Endothelial cell of umbilical vein (primary cell): ENCODE data around the gene NRP2. TPM values are rescaled to one million over a fixed set of nuclear protein-coding genes. Genes with fewer than 3 reads are reported as not detected.

ENCODE experiments used
- BruUV-seq: library from RNA; stranded (reverse); fragments of 400-500 nt; replicated peaks from 2 replicates; lab custom pipeline; 2021; lab: Mats Ljungman, UMichigan
- CTCF ChIA-PET: fragments of 300-600, 350-600 bp; sonication (Branson Sonifier 250); formaldehyde crosslinking; loops from one replicate; lab custom pipeline; 2021; ENCODE audit warnings: antibody characterized with exemption, inconsistent platforms; lab: Charles Lee
- POLR2A ChIA-PET: fragments of 300-600, 350-600 bp; sonication (Branson Sonifier 250); formaldehyde crosslinking; loops from one replicate; lab custom pipeline; 2021; ENCODE audit warnings: antibody characterized with exemption, inconsistent platforms; lab: Charles Lee
- DNase-seq: peaks from one replicate; pipeline ENCODE4 v3.0.0-alpha.2; 2011; ENCODE audit warnings: low read depth, low spot score
- FAIRE-seq: peaks from 2 replicates; lab custom pipeline; 2011; peaks lifted over from hg19 to GRCh38; lab: Jason Lieb, UNC
- H2AFZ ChIP-seq: 2 replicates; pipeline ENCODE4 v1.6.0; 2012; ENCODE audit warnings: low read depth, low read length, control low read depth, inconsistent platforms
- H3K27ac ChIP-seq: 2 replicates; pipeline ENCODE4 v1.5.1; 2011; ENCODE audit warnings: low read depth, mild to moderate bottlenecking, control low read depth, low read length, moderate library complexity; ENCODE audit not compliant: insufficient read depth
- H3K27me3 ChIP-seq, 2 experiments: 2 replicates each; pipeline versions ENCODE4 v1.6.0 to v1.6.1; 2011; ENCODE audit warnings: low read length in 2 of 2, mixed read lengths in 1 of 2; ENCODE audit not compliant: control insufficient read depth in 2 of 2, insufficient read depth in 2 of 2
- H3K36me3 ChIP-seq, 2 experiments: 2 replicates in 1 of 2; 3 replicates in 1 of 2; pipeline ENCODE4 v1.5.1; 2011; ENCODE audit warnings: low read length in 2 of 2, mild to moderate bottlenecking in 1 of 2, moderate library complexity in 1 of 2; ENCODE audit not compliant: control insufficient read depth in 2 of 2, insufficient read depth in 2 of 2; ENCODE audit errors: extremely low read depth in 1 of 2
- H3K4me1 ChIP-seq: 3 replicates; pipeline ENCODE4 v1.5.1; 2011; ENCODE audit warnings: mild to moderate bottlenecking, low read length; ENCODE audit not compliant: control insufficient read depth, insufficient read depth; ENCODE audit errors: extremely low read depth
- H3K4me2 ChIP-seq: 2 replicates; pipeline ENCODE4 v1.6.1; 2011; ENCODE audit warnings: low read length, control low read depth, mixed read lengths; ENCODE audit not compliant: insufficient read depth
- H3K4me3 ChIP-seq, 3 experiments: fragments of 200-600 bp in 1 of 3; sonication (generic), shearing (Covaris generic) in 1 of 3; replicated peaks in 1 of 3; 2 replicates each; pipeline ENCODE4 v1.5.1; 2011 to 2016; ENCODE audit warnings: control low read depth in 3 of 3, low read length in 3 of 3, mild to moderate bottlenecking in 2 of 3, inconsistent platforms in 1 of 3, low read depth in 1 of 3, moderate library complexity in 1 of 3; ENCODE audit not compliant: insufficient read depth in 1 of 3
- H3K79me2 ChIP-seq: 2 replicates; pipeline ENCODE4 v1.6.0; 2012; ENCODE audit warnings: low read length, inconsistent platforms; ENCODE audit not compliant: control insufficient read depth, insufficient read depth
- H3K9ac ChIP-seq: replicated peaks from 2 replicates; pipeline ENCODE3; 2011; ENCODE audit warnings: low read length, control low read depth; ENCODE audit not compliant: insufficient read depth; ENCODE audit errors: extremely low read depth
- H3K9me1 ChIP-seq: replicated peaks from 3 replicates; pipeline ENCODE4 v1.6.0; 2011; ENCODE audit warnings: mild to moderate bottlenecking, low read length; ENCODE audit not compliant: control insufficient read depth, insufficient read depth; ENCODE audit errors: extremely low read depth
- H3K9me3 ChIP-seq: replicated peaks from 2 replicates; pipeline ENCODE4 v1.5.1; 2012; ENCODE audit warnings: low read length, inconsistent platforms; ENCODE audit not compliant: control insufficient read depth, insufficient read depth
- H4K20me1 ChIP-seq: replicated peaks from 2 replicates; pipeline ENCODE3; 2011; ENCODE audit warnings: mild to moderate bottlenecking, low read length; ENCODE audit not compliant: control insufficient read depth, insufficient read depth; ENCODE audit errors: extremely low read depth
- CTCF ChIP-seq, 2 donors: IDR thresholded peaks; 1 replicate in 1 of 2; 2 replicates in 1 of 2; pipeline ENCODE4 v1.5.1; 2011; ENCODE audit warnings: low read length in 2 of 2, mild to moderate bottlenecking in 2 of 2, moderate library complexity in 2 of 2, control low read depth in 1 of 2, inconsistent platforms in 1 of 2, low read depth in 1 of 2; ENCODE audit not compliant: insufficient read depth in 1 of 2; ENCODE audit errors: extremely low read depth in 1 of 2
- EZH2 ChIP-seq: IDR thresholded peaks from 2 replicates; pipeline ENCODE4 v1.6.1; 2012; ENCODE audit warnings: borderline replicate concordance, low read depth, mild to moderate bottlenecking, moderate library complexity, low read length, inconsistent platforms; ENCODE audit not compliant: severe bottlenecking
- FOS ChIP-seq: IDR thresholded peaks from 2 replicates; pipeline ENCODE4 v1.6.1; 2011; ENCODE audit warnings: mild to moderate bottlenecking, low read length, moderate library complexity, borderline replicate concordance; ENCODE audit not compliant: insufficient read depth
- GATA2 ChIP-seq: IDR thresholded peaks from 2 replicates; pipeline ENCODE4 v1.7.0; 2011; ENCODE audit warnings: low read depth, mild to moderate bottlenecking, moderate library complexity, mixed read lengths, low read length; ENCODE audit not compliant: insufficient read length, insufficient read depth
- JUN ChIP-seq: IDR thresholded peaks from 2 replicates; pipeline ENCODE4 v1.6.1; 2011; ENCODE audit warnings: borderline replicate concordance, low read depth; ENCODE audit not compliant: insufficient read length, insufficient read depth
- MAX ChIP-seq: IDR thresholded peaks from 2 replicates; pipeline ENCODE4 v1.6.1; 2011; ENCODE audit not compliant: insufficient read depth, insufficient read length
- MYC ChIP-seq: IDR thresholded peaks from one replicate; pipeline ENCODE4 v1.6.1; 2011; ENCODE audit warnings: mild to moderate bottlenecking, low read depth, low read length
- POLR2A ChIP-seq: IDR thresholded peaks from 2 replicates; pipeline ENCODE4 v1.6.1; 2012; ENCODE audit warnings: low read depth, mild to moderate bottlenecking, control low read depth, low read length
- POLR2AphosphoS5 ChIP-seq: IDR thresholded peaks from 2 replicates; pipeline ENCODE4 v1.6.1; 2012; ENCODE audit warnings: low read depth, mild to moderate bottlenecking, control low read depth, low read length, moderate library complexity; ENCODE audit not compliant: insufficient read depth
- dilution Hi-C: fragments of 300-500 bp; cut with MboI; formaldehyde crosslinking; loops from one replicate; pipeline ENCODE4 v1.15.0; 2019; ENCODE audit warnings: low sequenced_read_pairs; ENCODE audit not compliant: extremely low pct_ligation_motif_present
- intact Hi-C: fragments of 100-400 bp; cut with micrococcal nuclease; formaldehyde crosslinking; loops from one replicate; pipeline ENCODE4 v1.10.0; 2022
- polyA plus RNA-seq, 4 experiments: library from polyadenylated mRNA; depleted of rRNA in 3 of 4; stranded (reverse) in 3 of 4; unstranded in 1 of 4; fragments of >200 nt; gene quantifications; 2 replicates each; pipeline versions ENCODE4 v1.2.1 to v1.2.3, GENCODE V29; 2011 to 2012; ENCODE audit warnings: missing spikeins in 1 of 4
- total RNA-seq: library from RNA; stranded (reverse); gene quantifications from 2 replicates; pipeline ENCODE4 v1.2.3, GENCODE V29; 2021

Gene NRP2
- total and polyA plus RNA-seq, 2 donors (not counting 3 experiments of a cell fraction or from before 2014, with no cell fraction given), result 160 to 240 TPM

DNA sequence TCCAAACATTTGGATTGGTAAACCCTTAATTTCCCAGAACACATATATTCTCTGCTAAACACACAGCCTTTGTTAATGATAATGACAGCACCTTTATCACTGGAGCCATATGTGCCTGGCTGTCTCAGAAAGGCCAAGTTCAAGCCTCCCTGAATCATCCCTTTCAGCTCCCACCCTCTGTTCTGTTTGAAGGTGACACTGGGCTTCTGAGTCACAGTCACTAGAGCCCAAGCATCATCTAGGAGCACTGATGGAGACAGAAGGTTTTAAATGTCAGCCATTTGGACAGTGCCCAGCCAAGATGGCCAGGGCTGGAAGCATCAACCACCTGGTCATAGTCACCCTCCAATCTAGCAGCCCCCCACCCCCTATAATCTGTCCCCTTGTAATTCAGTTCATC is 80.6 kb downstream of the NRP2 start:
- DNase-seq, result no peak
- no peak overlapping the region for H3K4me3 ChIP-seq
- dilution Hi-C loops, result no loop called here

More for the DNA sequence above, 80.6 kb downstream of the NRP2 start:
- no peak for TF ChIP-seq CTCF (IDR thresholded peaks at IDR 0.05; ENCODE audit: extremely low read depth in 1 of 2, insufficient read depth in 1 of 2, low read depth in 1 of 2, low read length in 2 of 2)
- TF ChIP-seq MYC, result no peak
- no peak for TF ChIP-seq FOS
- no peak for TF ChIP-seq JUN
- no peak for TF ChIP-seq MAX
- no peak for TF ChIP-seq POLR2A
- TF ChIP-seq POLR2AphosphoS5, result no peak
- TF ChIP-seq GATA2, result no peak
- TF ChIP-seq EZH2, result no peak
- no peak overlapping the region for H3K9ac ChIP-seq
- CTCF ChIA-PET, result interaction anchor here (1.3 to 2.4 kb wide), 2 partner anchors 81 to 163 kb away, joined by 3 to 6 read pairs; partner anchors contain the start of gene NRP2
- intact Hi-C loops, result no loop called here
- no peaks in the 10 kb centered on the region for H4K20me1 ChIP-seq
- no peak overlapping the region for H2AFZ ChIP-seq
- POLR2A ChIA-PET, result no interaction called here
- H3K27me3 ChIP-seq, result no peaks in the 10 kb centered on the region
- H3K36me3 ChIP-seq, result peaks cover 2 to 43% of the 10 kb centered on the region in 2 experiments
- H3K9me1 ChIP-seq, result no peaks in the 10 kb centered on the region
- peaks cover 23% of the 10 kb centered on the region for H3K4me1 ChIP-seq
- H3K4me2 ChIP-seq, result no peak overlapping the region
- FAIRE-seq, result peak; percentile 60
- H3K9me3 ChIP-seq, result no peaks in the 10 kb centered on the region
- BruUV-seq, result no TSS peak
- H3K27ac ChIP-seq, result no peak overlapping the region
- H3K79me2 ChIP-seq, result no peaks in the 10 kb centered on the region
